ENCODE results near the gene SCN5A.

Gene SCN5A

DNA sequence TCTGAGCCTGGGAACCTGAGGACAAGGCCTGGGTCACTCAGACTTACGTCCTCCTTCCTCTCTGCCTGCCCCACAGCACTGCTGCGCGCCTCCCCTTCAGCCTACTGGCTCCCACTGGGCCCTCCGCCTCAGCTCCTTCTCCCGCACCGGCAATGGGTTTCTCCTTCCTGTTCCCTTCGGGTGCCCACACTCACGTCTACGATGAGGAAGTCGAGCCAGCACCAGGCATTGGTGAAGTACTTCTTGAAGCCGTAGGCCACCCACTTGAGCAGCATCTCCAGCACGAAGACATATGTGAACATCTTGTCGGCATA, 83.3 kb downstream of the SCN5A start:
- Histone ChIP-seq H3K27ac (no peak overlapping the region), H3K4me3 (no peak overlapping the region), H3K9ac (no peak overlapping the region), H4K20me1 (no peaks in the 10 kb centered on the region), H3K4me2 (peak overlapping the region in 1 of 11 experiments; percentile 9; a peak in 1 of 22 replicates), H3K36me3 (no peaks in the 10 kb centered on the region), H3K27me3 (no peaks in the 10 kb centered on the region), H3K4me1 (peaks cover 0 to 7% (median 0%) of the 10 kb centered on the region in 10 experiments; a peak in 5 of 20 replicates), H3K9me3 (replicated peaks in 1 of 11) (peaks cover 0 to 4% (median 0%) of the 10 kb centered on the region in 11 experiments; a peak in 1 of 22 replicates)
- TF ChIP-seq Cebpa-rat (IDR thresholded peaks at IDR 0.05), result no peak

DNA sequence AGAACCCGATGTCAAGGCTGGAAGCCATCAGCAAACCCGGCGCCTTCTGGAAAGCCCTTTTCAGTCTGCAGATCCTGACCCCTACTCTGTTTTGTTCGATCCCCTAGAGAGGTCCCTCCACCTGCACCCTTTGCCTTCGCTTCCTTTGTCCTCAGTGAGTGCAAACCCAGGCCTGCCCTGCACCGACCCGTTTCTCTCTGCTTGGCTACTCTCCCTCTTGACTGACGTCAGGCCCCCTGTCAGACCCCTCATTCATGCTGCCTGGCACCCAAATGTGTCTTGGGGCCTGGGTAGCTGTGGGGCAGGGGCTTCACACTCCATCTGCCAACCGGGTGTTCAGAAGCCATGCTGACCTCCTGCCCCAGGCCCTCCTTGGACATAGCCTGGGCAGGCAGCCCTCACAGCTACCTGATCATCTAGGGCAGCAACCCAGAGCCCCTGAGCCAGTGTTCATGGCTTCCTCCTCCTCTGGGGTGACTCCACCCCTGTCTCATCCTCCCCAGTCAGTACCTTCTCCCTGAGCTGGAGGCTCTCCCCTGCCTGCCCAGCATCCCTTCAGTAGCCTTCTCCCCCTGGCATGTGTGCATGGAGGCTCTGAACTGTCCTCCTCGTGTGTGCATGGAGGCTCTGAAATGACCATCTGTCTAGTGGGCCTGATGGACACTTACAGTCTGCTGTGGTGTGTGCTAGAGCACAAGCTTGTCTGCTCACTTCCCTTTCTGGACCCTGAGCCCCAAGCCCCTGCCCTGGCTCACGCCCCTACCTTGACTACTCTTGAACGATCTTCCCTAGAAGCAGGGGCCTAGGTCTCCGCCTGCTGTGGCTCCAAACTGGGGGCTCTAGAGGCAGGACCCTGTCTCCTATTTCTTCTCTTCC, 83.9 kb downstream of the SCN5A start:
- no peak for TF ChIP-seq Cebpa-rat (IDR thresholded peaks at IDR 0.05)
- no peaks in the 10 kb centered on the region for H3K36me3 ChIP-seq
- H3K9me3 ChIP-seq (replicated peaks in 1 of 11), result no peaks in the 10 kb centered on the region
- no peaks in the 10 kb centered on the region for H3K27me3 ChIP-seq
- no peak overlapping the region for H3K27ac ChIP-seq
- H3K4me3 ChIP-seq, result no peak overlapping the region
- peaks cover 0 to 7% (median 0%) of the 10 kb centered on the region in 10 experiments; a peak in 5 of 20 replicates for H3K4me1 ChIP-seq
- H3K9ac ChIP-seq, result no peak overlapping the region; a peak in 1 of 22 replicates
- H4K20me1 ChIP-seq, result no peaks in the 10 kb centered on the region; a peak in 1 of 22 replicates
- peak overlapping the region in 2 of 11 experiments; percentile 0 to 9; a peak in 1 of 22 replicates for H3K4me2 ChIP-seq

DNA sequence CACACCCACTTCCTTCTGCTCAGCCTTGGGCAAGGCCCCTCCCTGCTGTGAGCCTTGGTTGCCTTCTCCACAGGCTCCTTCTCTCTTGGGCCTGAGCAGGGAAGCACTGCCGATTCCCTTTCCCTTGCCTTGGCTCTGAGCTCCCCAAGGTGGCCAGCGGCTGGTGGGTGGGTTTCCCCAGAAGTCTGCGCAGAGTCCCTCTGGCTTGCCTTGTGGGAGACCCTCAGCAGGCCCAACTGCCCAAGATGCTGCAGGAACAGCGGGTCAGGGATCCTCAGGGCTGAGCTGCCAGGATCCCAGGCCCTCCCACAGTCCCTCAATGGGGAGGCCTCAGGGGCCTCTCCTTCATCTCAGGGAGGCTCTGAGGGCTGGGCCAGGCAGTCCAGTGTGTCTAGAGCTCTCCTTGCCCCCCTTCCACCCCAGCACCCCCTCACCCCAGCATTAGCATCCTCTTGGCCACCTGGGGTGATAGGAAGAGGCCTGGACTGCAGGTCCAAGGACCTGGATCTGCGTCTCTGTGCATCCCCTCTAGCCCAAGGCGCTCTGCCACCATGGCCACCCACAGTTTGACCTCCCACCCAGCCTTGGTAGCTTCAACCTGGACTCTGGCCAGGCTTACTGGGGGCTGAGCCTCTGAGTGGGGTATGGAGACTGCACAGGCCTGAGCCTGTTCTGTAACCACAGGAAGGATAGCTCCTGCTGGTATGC, 84.7 kb downstream of the SCN5A start:
- no peak for TF ChIP-seq Cebpa-rat (IDR thresholded peaks at IDR 0.05)
- Histone ChIP-seq H3K27ac (no peak overlapping the region), H3K36me3 (no peaks in the 10 kb centered on the region), H4K20me1 (no peaks in the 10 kb centered on the region; a peak in 1 of 22 replicates), H3K4me1 (peaks cover 0 to 7% (median 0%) of the 10 kb centered on the region in 10 experiments; a peak in 5 of 20 replicates), H3K27me3 (no peaks in the 10 kb centered on the region), H3K4me3 (no peak overlapping the region), H3K9ac (no peak overlapping the region), H3K9me3 (replicated peaks in 1 of 11) (no peaks in the 10 kb centered on the region), H3K4me2 (no peak overlapping the region)

- Histone ChIP-seq H3K9ac (no peak overlapping the region), H3K27me3 (no peaks in the 10 kb centered on the region), H4K20me1 (no peaks in the 10 kb centered on the region; a peak in 1 of 22 replicates), H3K4me3 (no peak overlapping the region), H3K9me3 (replicated peaks in 1 of 11) (no peaks in the 10 kb centered on the region), H3K36me3 (no peaks in the 10 kb centered on the region), H3K4me2 (no peak overlapping the region), H3K27ac (no peak overlapping the region), H3K4me1 (peaks cover 0 to 7% (median 0%) of the 10 kb centered on the region in 10 experiments; a peak in 5 of 20 replicates)
- TF ChIP-seq Cebpa-rat (IDR thresholded peaks at IDR 0.05), result no peak
Measured at GRCh38 chr3:38563886-38564270, 85.6 kb downstream of the SCN5A start.

DNA sequence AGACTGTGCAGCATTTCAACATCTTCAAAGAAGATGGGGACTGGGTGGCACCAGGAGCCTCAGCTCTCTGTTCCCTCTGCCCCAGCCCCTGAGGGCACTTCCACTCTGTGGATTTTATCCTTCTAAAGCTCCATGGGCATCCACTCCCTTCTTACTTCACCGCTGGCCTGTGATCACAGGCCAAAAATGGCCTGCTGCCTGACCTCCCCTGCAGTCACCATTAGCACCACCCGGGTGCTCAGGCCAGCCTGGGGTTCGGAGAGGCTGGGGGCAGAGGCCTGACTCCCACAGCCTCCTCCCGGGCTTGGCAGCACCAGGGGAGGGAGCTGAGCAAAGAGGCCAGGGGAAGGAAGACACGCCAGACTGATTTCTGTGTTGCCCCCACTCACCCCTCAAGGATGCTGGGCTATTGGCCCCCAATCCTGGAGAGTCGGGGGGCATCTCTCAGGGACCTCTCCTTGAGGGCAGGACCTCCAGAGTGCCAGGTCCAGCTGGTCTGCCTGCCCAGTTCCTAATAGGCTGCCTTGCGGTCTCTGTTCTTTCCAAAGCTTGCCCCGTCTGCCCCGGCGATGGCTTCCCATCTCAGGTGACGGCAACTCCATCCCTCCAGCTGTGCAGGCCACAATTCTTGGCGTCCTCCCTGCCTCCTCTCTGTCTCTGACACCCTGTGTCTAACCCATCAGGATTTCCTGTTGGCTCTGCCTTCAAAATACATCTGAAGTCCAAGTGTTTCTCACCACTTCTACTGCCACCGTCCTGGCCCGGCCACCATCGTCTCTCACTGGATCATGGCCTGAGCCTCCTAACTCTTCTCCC, 86.2 kb downstream of the SCN5A start:
- Histone ChIP-seq H3K36me3 (no peaks in the 10 kb centered on the region), H3K27me3 (no peaks in the 10 kb centered on the region), H3K9ac (no peak overlapping the region), H3K9me3 (replicated peaks in 1 of 11) (no peaks in the 10 kb centered on the region), H4K20me1 (no peaks in the 10 kb centered on the region; a peak in 1 of 22 replicates), H3K4me1 (peaks cover 0 to 7% (median 0%) of the 10 kb centered on the region in 10 experiments; a peak in 5 of 20 replicates), H3K4me3 (no peak overlapping the region), H3K4me2 (no peak overlapping the region), H3K27ac (no peak overlapping the region)
- no peak for TF ChIP-seq Cebpa-rat (IDR thresholded peaks at IDR 0.05)

GRCh38 chr3:38562467-38562925, 87.0 kb downstream of the SCN5A start:
- Histone ChIP-seq H3K9me3 (replicated peaks in 1 of 11) (no peaks in the 10 kb centered on the region), H3K4me1 (peaks cover 0 to 7% (median 0%) of the 10 kb centered on the region in 10 experiments; a peak in 5 of 20 replicates), H3K27me3 (no peaks in the 10 kb centered on the region), H3K9ac (no peak overlapping the region), H3K27ac (no peak overlapping the region), H3K4me3 (no peak overlapping the region), H3K4me2 (no peak overlapping the region), H4K20me1 (no peaks in the 10 kb centered on the region; a peak in 1 of 22 replicates), H3K36me3 (no peaks in the 10 kb centered on the region)
- TF ChIP-seq Cebpa-rat (IDR thresholded peaks at IDR 0.05), result no peak

DNA sequence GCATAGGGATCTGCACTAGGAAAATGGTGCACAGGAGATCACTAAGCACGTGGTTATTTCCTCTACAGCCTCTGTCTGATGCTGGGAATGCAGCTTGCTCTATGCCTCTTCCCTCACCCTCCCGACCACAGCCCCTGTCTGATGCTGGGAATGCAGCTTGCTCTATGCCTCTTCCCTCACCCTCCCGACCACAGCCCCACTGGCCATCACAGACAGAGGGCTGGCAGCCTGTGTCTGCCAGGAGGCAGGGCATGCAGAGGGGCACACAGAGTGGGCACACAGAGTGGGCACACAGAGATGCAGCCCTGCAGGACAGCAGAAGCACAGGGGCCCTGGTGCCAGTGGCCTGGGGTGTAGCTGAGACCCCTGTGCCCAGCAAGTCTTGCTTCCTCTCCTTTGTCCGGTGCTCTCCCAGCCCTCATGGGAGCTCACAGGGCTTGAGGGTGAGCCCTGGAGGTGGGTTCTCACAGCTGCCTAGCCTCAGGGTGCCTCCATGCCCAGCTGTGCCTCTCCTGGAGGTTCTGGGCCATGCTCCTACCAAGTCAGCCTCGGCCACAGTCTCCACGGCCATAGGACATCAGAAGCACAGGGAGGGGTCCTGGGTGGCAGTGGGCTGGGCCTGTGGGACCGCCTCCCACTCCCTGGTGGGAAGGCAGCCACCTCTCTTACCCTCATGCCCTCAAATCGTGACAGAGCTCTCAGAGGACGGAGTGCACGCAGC, 87.6 kb downstream of the SCN5A start:
- Histone ChIP-seq H3K4me3 (no peak overlapping the region), H3K27ac (no peak overlapping the region), H3K27me3 (no peaks in the 10 kb centered on the region), H3K9me3 (replicated peaks in 1 of 11) (no peaks in the 10 kb centered on the region), H3K36me3 (no peaks in the 10 kb centered on the region), H3K9ac (no peak overlapping the region), H3K4me1 (peaks cover 0 to 7% (median 0%) of the 10 kb centered on the region in 10 experiments; a peak in 5 of 20 replicates), H3K4me2 (no peak overlapping the region), H4K20me1 (no peaks in the 10 kb centered on the region; a peak in 1 of 22 replicates)
- no peak for TF ChIP-seq Cebpa-rat (IDR thresholded peaks at IDR 0.05)

DNA sequence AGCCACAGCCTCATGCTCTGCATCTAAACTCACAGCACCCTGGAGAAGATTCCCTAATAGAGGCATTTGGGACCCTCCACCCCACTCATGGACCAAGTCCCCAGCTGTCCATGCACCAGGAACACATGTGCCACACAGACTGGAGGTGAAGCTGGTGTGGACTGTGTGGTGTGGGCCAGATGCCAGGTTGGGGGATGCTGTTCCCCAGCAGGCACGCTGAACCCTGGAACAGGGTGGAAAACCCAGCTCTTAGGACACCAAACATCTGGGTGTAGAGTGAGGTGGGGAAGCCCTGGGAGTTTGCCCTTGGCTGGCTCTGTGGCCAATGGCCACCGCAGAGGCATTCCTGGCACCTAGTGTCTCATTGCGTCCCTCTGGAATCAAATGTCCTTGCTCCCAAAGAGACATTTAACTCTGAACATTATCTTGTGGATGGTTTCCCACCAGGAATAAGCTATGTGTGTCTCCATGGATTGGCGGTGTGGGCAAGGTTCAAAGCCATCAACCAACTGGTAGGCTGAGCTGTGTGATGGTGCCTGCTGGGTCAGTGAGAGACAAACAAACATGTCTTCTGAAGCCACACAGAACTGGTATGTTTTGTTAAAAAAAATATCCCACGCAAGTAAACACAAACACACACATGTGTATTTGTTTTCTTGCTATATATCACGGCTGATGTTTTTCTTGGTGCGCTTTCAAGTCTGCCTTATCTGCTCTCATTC, 88.3 kb downstream of the SCN5A start:
- no peak for TF ChIP-seq Cebpa-rat (IDR thresholded peaks at IDR 0.05)
- Histone ChIP-seq H3K4me2 (no peak overlapping the region), H3K4me1 (peaks cover 0 to 7% (median 0%) of the 10 kb centered on the region in 10 experiments; a peak in 5 of 20 replicates), H4K20me1 (no peaks in the 10 kb centered on the region; a peak in 1 of 22 replicates), H3K36me3 (no peaks in the 10 kb centered on the region), H3K27ac (no peak overlapping the region), H3K27me3 (no peaks in the 10 kb centered on the region), H3K4me3 (no peak overlapping the region), H3K9ac (no peak overlapping the region), H3K9me3 (replicated peaks in 1 of 11) (no peaks in the 10 kb centered on the region)

Measured in BLaER1 treated with 17β-estradiol and CSF1 and Interleukin-3, amounts not matched to agents 10 nM and 100 nM (cell line).